Stimulated activated CD8-positive, alpha-beta memory T cell treated with anti-CD3 and anti-CD28 coated beads, Interleukin-12 subunit alpha, Interleukin-12 subunit beta, amount 100 ng/mL, for 24 hours (primary cell): ENCODE results near the gene PTH2R.
"Not testable (repeated sequence)": the region's sequence is repeated elsewhere in the genome, so short reads cannot be mapped to it uniquely, and the experiment has no call there.

Experiments used
- DNase-seq: peaks from one replicate; pipeline ENCODE4 v3.0.0-alpha.2; 2020; ENCODE audit errors: extremely low read depth

The PTH2R gene

GRCh38 chr2:208396796-208397195 is 9.8 kb upstream of the PTH2R start:
- DNase-seq: not testable (repeated sequence)

GRCh38 chr2:208399201-208399600 is 7.4 kb upstream of the PTH2R start:
- DNase-seq: no peak

GRCh38 chr2:208407667-208408066 is 1.1 kb downstream of the PTH2R start:
- no peak for DNase-seq

- DNase-seq: no peak
These were observed 7.3 kb downstream of the PTH2R start for GRCh38 chr2:208413931-208414330.

- DNase-seq: no peak
These were observed 8.7 kb downstream of the PTH2R start for GRCh38 chr2:208415255-208415654.

- DNase-seq: no peak
These were observed 9.3 kb downstream of the PTH2R start for GRCh38 chr2:208415897-208416296.

- no peak for DNase-seq
These were observed 19.9 kb downstream of the PTH2R start for GRCh38 chr2:208426412-208427045.

- no peak for DNase-seq
These were observed 31.2 kb downstream of the PTH2R start for GRCh38 chr2:208437755-208438154.

- no peak for DNase-seq
These were observed 34.1 kb downstream of the PTH2R start for GRCh38 chr2:208440716-208441115.

- no peak for DNase-seq
These were observed 35.4 kb downstream of the PTH2R start for GRCh38 chr2:208441951-208442350.

- not testable (repeated sequence) for DNase-seq
These were observed 40.9 kb downstream of the PTH2R start for GRCh38 chr2:208447447-208447846.

GRCh38 chr2:208451061-208451460 is 44.5 kb downstream of the PTH2R start:
- no peak for DNase-seq

GRCh38 chr2:208454861-208455260 is 48.3 kb downstream of the PTH2R start:
- no peak for DNase-seq

- DNase-seq: no peak
These were observed 57.1 kb downstream of the PTH2R start for GRCh38 chr2:208463721-208464120.

- DNase-seq: no peak
These were observed 57.6 kb downstream of the PTH2R start for GRCh38 chr2:208464205-208464604.

- DNase-seq: no peak
These were observed 59.7 kb downstream of the PTH2R start for GRCh38 chr2:208466151-208466919.

- DNase-seq: no peak
These were observed 60.3 kb downstream of the PTH2R start for GRCh38 chr2:208466920-208467298.

- DNase-seq: no peak
These were observed 61.0 kb downstream of the PTH2R start for GRCh38 chr2:208467564-208467963.

- DNase-seq: no peak
These were observed 71.1 kb downstream of the PTH2R start for GRCh38 chr2:208477741-208478140.

- no peak for DNase-seq
These were observed 72.8 kb downstream of the PTH2R start for GRCh38 chr2:208479342-208479741.

GRCh38 chr2:208481945-208482344 is 75.4 kb downstream of the PTH2R start:
- not testable (repeated sequence) for DNase-seq

GRCh38 chr2:208482453-208483015 is 75.9 kb downstream of the PTH2R start:
- not testable (repeated sequence) for DNase-seq

GRCh38 chr2:208485390-208485789 is 78.8 kb downstream of the PTH2R start:
- DNase-seq: no peak
